PC-3 (cell line): ENCODE data around the gene CCDC71.

Source experiments
- EZH2 ChIP-seq: fragments of 300-600 bp; sonication (generic); IDR thresholded peaks from one replicate; pipeline ENCODE4 v1.6.1; 2017; ENCODE audit warnings: antibody characterized with exemption, mild to moderate bottlenecking, low read length; ENCODE audit not compliant: unreplicated experiment
- EZH2phosphoT487 ChIP-seq: fragments of 300-600 bp; sonication (generic); IDR thresholded peaks from 2 replicates; pipeline ENCODE4 v1.6.1; 2018; ENCODE audit warnings: mild to moderate bottlenecking, antibody characterized with exemption, low read length, borderline replicate concordance
- TF ChIP-seq, protein P1 (sequence below): fragments of 300-600 bp; sonication (generic); conservative IDR thresholded peaks from 2 replicates; pipeline ENCODE4 v1.5.1; 2017; ENCODE audit warnings: antibody characterized with exemption, low read depth, mild to moderate bottlenecking, low read length

DNA sequence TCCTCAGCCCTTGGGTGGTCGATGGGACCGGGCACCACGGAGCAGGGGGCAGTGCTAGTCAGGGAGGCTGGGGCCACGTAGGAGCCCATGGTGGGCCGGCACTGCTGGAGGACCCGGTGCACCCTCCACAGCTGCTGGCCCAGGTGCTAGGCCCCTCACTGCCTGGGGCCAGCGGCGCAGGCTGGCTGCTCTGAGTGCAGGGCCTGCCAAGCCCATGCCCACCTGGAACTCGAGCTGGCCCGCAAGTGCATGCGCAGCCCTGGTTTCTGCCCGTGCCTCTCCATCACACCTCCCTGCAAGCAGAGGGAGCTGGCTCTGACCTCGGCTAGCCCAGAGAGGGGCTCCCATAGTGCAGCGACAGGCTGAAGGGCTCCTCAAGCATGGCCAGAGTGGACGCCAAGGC is 47.4 kb upstream of the CCDC71 start:
- TF ChIP-seq, protein P1, sequence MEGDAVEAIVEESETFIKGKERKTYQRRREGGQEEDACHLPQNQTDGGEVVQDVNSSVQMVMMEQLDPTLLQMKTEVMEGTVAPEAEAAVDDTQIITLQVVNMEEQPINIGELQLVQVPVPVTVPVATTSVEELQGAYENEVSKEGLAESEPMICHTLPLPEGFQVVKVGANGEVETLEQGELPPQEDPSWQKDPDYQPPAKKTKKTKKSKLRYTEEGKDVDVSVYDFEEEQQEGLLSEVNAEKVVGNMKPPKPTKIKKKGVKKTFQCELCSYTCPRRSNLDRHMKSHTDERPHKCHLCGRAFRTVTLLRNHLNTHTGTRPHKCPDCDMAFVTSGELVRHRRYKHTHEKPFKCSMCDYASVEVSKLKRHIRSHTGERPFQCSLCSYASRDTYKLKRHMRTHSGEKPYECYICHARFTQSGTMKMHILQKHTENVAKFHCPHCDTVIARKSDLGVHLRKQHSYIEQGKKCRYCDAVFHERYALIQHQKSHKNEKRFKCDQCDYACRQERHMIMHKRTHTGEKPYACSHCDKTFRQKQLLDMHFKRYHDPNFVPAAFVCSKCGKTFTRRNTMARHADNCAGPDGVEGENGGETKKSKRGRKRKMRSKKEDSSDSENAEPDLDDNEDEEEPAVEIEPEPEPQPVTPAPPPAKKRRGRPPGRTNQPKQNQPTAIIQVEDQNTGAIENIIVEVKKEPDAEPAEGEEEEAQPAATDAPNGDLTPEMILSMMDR, result no peak
- TF ChIP-seq EZH2 (no peak), EZH2phosphoT487 (no peak)
